NCI-H2081 treated with DMSO at 0.1 percent for 48 hours (cell line): ENCODE data around the gene RSBN1.
"Not testable (repeated sequence)": the region's sequence is repeated elsewhere in the genome, so short reads cannot be mapped to it uniquely, and the experiment has no call there.

ENCODE experiments used
- DNase-seq: peaks from one replicate; lab custom pipeline; 2025; lab: John Stamatoyannopoulos, UW

Gene RSBN1

GRCh38 chr1:113811888-113812660, at the start of gene RSBN1:
RSBN1 (minus strand) TSS chr1:113812476; CDS start chr1:113812412, 64 bp downstream.
- DNase-seq = peak; percentile 84

GRCh38 chr1:113861641-113862040, 49.4 kb upstream of the RSBN1 start:
- DNase-seq = no peak

GRCh38 chr1:113860891-113861290, 48.6 kb upstream of the RSBN1 start:
- no peak for DNase-seq

- DNase-seq = no peak
These were observed 47.4 kb upstream of the RSBN1 start for GRCh38 chr1:113859478-113860175.

- DNase-seq = no peak
These were observed 46.7 kb upstream of the RSBN1 start for GRCh38 chr1:113858982-113859381.

DNA sequence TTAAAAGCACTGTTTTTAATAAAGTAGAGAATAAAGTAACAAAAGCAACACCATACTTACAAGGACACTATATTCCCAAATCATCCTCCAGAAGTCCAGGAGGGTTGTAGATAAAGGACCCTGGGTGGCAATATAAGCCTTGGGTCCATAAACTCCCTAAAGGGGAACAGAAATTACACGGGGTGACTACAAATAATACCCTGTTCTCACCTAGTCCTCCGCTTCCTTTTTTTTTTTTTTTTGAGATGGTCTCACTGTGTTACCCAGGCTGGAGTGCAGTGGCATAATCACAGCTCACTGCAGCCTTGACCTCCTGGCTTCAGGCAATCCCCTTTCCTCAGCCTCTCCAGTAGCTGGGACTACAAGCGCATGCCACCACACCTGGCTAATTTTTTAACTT, 46.1 kb upstream of the RSBN1 start:
- no peak for DNase-seq

GRCh38 chr1:113857776-113858175, 45.5 kb upstream of the RSBN1 start:
- no peak for DNase-seq

- no peak for DNase-seq
These were observed 44.1 kb upstream of the RSBN1 start for GRCh38 chr1:113856401-113856790.

GRCh38 chr1:113855630-113856400, 43.5 kb upstream of the RSBN1 start:
- no peak for DNase-seq

DNA sequence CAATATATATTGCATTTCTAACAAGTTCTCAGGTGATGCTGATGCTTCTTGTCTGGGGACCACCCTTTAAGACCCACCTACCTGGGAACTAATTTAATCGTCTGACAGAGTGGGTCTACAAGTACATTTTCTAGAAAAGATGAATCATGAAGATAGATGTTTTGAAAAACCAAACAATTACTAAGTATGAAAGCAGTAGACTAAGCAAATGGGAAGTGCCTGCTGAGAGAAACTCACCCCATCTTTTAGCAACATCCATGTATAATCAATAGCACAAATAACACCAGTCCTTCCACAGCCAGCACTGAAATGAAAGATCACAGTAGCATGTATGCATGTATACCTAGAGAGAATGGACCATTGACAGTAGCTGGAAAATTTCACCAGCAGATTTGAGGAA, 42.0 kb upstream of the RSBN1 start:
- no peak for DNase-seq

GRCh38 chr1:113852694-113853093, 40.4 kb upstream of the RSBN1 start:
- not testable (repeated sequence) for DNase-seq

DNA sequence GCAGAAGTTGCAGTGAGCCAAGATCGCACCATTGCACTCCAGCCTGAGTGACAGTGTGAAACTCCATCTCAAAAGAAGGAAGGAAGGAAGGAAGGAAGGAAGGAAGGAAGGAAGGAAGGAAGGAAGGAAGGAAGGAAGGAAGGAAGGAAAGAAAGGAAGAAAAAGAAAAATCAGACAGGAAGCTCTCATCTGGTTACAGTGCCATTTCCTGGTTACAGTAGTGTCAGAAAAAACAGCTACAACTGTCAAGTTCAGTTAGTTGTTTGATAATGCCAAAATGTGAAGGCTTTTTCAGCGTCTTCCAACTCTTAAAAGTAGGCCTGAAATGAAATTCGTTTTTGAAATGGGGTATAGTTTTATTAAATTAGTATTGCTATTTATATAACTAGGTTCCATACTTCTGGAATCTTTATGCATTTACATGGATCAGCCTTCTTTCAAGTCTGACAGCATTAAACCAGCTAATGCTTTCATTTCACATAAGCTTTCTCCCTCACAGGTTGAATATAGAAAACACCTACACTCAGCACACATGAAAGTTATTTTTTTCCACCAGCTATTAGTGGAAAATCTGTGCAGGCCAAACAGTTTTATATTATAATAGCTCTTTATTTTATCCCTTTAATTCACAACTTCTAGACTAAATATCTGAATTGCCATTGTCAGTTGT, 38.0 kb upstream of the RSBN1 start:
- no peak for DNase-seq

- no peak for DNase-seq
These were observed 36.8 kb upstream of the RSBN1 start for GRCh38 chr1:113849072-113849471.

GRCh38 chr1:113846391-113847035, 34.2 kb upstream of the RSBN1 start:
- no peak for DNase-seq

- no peak for DNase-seq
These were observed 24.3 kb upstream of the RSBN1 start for GRCh38 chr1:113836534-113836933.

DNA sequence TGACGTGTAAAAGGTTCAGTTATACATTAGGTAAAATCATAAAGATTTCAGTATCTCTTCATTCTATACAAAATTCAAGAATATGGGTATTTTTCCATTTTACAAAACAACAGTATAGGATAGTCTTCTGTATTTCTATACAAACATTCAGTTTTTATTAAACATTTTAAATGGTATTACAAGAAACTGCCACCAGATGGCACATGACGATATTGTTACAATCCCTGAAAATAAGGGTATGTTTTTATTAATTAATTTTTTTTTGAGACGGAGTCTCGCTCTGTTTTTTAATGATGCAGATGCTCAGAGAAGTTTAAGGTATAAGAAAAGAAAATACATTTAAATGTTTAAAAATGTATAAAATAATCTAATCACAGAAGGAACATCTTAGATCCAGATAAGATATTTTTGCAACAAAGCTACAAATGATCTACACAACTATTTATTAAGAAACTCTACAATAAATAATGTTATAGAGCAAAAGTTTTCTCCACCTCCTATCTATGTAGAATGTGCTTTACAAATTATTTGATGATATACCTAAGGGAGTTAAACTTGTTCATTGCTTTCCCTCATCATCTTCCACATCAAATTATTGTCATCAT, 23.5 kb upstream of the RSBN1 start:
- DNase-seq = no peak

DNA sequence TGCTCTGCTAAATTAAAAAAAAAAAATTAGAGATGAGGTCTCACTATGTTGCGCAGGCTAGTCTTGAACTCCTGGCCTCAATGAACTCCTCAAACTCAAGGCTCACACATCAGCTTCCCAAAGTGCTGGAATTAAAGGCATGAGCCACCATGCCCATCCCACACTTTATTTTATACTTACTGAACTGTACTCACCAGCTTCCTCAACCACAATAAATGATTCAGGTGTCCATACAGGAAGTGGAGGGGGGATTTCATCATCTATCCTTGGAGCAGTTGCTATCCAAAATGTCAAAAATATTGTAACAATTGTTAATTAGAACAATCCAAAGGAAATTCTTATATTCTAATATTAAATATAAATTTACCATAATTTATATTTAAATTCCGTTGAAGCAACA, 22.4 kb upstream of the RSBN1 start:
- DNase-seq = no peak

DNA sequence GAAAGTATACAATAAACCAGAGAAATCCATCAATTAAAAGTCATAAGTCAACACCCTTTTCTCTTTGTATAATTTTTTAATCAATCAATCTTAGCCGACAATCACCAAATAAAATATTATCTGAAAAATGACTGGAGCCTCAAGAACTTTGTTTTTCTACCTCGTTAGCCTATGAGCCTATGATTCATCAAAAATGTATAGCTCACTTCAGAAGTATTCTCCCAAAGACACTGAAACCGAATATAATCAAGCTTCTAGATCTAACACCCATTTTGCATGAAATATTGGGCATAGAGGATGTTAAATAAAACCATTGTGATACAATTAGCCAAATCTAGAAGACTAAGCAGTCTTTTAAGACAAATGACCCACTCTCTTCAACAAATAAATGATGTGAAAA, 17.8 kb upstream of the RSBN1 start:
- no peak for DNase-seq

DNA sequence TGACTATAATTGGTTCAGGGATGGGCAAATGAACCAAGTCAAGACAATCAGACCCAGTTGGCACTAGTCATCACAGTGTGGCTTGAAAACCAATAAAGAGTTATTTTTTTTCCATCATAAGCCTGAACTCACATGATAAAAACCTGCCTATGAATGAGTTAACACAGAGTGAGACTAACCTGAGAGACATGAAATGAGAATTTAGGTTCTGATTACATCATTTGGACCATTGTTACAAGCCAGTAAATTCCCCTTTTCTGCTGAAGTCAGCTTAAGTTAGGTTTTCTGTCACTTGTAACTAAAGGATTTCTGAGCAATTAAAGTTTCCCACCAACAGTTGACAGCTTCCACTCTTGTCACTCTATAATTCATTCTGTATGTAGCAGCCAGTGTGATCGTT, 9.6 kb upstream of the RSBN1 start:
- no peak for DNase-seq

DNA sequence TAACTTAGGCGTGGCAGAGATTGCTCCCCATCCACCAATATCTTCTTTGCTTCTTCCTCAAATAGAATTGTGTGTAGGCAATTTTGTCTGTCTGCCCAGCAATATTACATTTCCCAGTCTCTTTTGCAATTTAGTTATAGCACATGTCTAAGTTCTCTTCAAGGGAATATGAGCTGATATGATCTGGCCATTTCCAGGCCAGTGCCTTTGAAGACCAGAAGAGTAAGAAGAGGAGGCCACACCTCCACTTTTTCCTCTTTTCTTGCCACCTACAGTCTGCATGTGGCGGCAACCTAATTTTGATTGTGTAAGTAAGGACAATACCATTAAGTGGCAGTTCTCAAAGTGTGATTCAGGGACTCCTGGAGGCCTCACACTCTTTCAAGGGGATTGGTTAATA, 6.3 kb upstream of the RSBN1 start:
- no peak for DNase-seq

DNA sequence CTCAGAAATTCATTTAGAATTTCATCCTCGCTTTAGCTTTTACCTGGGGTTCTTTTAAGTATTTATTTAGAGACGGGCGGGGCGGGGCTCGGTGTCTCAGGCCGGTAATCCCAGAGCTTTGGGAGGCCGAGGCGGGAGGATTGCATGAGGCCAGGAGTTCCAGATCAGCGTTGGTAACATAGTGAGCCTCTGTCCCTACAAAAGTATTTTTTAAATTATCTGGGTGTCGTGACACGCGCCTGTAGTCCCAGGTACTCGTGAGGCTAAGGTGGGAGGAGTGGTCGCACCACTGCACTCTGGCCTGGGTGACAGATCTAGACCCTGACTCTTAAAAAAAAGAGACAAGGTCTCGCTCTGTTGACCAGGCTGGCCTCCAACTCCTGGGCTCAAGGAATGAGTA, 942 bp upstream of the RSBN1 start:
- DNase-seq = no peak
